Mammary epithelial cell (primary cell): ENCODE data around the gene LTK.

ENCODE experiments used
- EZH2 ChIP-seq: IDR thresholded peaks from 2 replicates; pipeline ENCODE4 v1.6.1; 2012; ENCODE audit warnings: low read length, inconsistent platforms, borderline replicate concordance
- TF ChIP-seq, protein P1 (sequence below), 2 donors: IDR thresholded peaks in 1 of 2; conservative IDR thresholded peaks in 1 of 2; 2 replicates each; pipeline ENCODE4 v1.5.1; 2011 to 2012; ENCODE audit warnings: inconsistent platforms in 2 of 2, low read length in 2 of 2, mild to moderate bottlenecking in 2 of 2, control low read depth in 1 of 2, low read depth in 1 of 2; ENCODE audit not compliant: insufficient read depth in 1 of 2; ENCODE audit errors: extremely low read depth in 1 of 2

- TF ChIP-seq, protein P1, sequence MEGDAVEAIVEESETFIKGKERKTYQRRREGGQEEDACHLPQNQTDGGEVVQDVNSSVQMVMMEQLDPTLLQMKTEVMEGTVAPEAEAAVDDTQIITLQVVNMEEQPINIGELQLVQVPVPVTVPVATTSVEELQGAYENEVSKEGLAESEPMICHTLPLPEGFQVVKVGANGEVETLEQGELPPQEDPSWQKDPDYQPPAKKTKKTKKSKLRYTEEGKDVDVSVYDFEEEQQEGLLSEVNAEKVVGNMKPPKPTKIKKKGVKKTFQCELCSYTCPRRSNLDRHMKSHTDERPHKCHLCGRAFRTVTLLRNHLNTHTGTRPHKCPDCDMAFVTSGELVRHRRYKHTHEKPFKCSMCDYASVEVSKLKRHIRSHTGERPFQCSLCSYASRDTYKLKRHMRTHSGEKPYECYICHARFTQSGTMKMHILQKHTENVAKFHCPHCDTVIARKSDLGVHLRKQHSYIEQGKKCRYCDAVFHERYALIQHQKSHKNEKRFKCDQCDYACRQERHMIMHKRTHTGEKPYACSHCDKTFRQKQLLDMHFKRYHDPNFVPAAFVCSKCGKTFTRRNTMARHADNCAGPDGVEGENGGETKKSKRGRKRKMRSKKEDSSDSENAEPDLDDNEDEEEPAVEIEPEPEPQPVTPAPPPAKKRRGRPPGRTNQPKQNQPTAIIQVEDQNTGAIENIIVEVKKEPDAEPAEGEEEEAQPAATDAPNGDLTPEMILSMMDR (conservative IDR thresholded peaks at IDR 0.05 in 1 of 2, IDR thresholded peaks at IDR 0.05 in 1 of 2; ENCODE audit: extremely low read depth in 1 of 2, insufficient read depth in 1 of 2, low read depth in 1 of 2, low read length in 2 of 2), result no peak
- TF ChIP-seq EZH2, result no peak
Observed at GRCh38 chr15:41482110-41482877, 31.3 kb downstream of the LTK start.
